ENCODE results near the gene LGALS7B.
"Not testable (repeated sequence)": the region's sequence is repeated elsewhere in the genome, so short reads cannot be mapped to it uniquely, and the experiment has no call there.

The LGALS7B gene

GRCh38 chr19:38788478-38789243 lies at the start of gene LGALS7B:
Gene LGALS7B (plus strand): TSS chr19:38789200. CDS start chr19:38789227, 27 bp downstream.
- DNase-seq: no peak

- DNase-seq: peak; percentile 58
These were observed 49.4 kb upstream of the LGALS7B start for GRCh38 chr19:38739440-38740256.

DNA sequence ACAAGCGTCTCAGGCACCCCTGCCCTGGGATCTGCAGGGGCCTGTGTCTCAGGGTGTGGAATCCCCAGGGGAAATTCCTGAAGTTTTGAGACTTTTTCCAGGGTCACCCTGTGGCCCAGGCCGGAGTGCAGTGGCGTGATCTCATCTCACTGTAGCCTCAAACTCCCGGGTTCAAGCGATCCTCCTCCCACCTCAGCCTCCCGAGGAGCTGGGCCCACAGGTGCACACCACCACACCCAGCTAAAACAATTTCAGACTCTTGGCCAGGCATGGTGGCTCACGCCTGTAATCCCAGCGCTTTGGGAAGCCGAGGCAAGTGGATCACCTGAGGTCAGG lies 48.8 kb upstream of the LGALS7B start:
- no peak for DNase-seq

DNA sequence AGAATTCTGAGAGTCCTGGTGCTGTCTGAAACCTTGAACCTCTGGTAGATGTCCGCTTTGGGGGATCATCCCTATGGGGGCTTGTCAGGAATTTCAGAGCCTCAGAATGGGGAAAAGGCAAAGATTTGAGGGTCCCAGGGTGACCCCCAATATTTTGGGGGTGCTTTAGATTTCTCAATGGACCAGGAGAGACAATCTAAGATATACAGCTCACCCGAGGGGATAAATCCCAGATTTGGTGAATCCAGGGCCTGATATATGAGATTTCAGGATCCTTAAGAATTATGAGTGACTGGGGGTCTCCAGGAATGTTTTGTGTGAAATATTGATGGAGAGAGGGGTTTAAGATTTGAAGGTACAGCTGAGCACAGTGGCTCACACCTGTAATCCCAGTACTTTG lies 48.1 kb upstream of the LGALS7B start:
- no peak for DNase-seq

- no peak for DNase-seq
These were observed 47.3 kb upstream of the LGALS7B start for GRCh38 chr19:38741670-38742069.

- no peak for DNase-seq
These were observed 46.7 kb upstream of the LGALS7B start for GRCh38 chr19:38742296-38742695.

DNA sequence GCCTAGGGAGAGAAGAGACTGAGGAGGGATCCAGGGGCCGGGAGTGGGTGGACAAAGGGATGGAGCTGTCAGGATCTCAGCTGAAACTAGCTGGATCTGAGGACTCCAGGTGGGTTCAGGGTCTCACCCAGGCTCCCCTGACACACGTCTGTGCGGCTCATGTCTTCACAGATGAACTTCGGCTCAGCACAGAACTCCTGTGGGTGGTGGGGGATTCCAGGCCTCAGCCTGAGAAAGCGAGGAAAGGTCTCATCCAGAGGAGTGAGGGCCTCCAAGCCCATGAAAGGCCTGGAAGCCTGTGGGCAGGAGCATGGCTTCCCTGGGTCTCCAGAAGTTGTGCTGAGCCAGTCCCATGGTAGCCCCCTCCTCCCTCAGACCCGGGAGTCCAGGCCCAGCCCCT lies 46.1 kb upstream of the LGALS7B start:
- DNase-seq: no peak

DNA sequence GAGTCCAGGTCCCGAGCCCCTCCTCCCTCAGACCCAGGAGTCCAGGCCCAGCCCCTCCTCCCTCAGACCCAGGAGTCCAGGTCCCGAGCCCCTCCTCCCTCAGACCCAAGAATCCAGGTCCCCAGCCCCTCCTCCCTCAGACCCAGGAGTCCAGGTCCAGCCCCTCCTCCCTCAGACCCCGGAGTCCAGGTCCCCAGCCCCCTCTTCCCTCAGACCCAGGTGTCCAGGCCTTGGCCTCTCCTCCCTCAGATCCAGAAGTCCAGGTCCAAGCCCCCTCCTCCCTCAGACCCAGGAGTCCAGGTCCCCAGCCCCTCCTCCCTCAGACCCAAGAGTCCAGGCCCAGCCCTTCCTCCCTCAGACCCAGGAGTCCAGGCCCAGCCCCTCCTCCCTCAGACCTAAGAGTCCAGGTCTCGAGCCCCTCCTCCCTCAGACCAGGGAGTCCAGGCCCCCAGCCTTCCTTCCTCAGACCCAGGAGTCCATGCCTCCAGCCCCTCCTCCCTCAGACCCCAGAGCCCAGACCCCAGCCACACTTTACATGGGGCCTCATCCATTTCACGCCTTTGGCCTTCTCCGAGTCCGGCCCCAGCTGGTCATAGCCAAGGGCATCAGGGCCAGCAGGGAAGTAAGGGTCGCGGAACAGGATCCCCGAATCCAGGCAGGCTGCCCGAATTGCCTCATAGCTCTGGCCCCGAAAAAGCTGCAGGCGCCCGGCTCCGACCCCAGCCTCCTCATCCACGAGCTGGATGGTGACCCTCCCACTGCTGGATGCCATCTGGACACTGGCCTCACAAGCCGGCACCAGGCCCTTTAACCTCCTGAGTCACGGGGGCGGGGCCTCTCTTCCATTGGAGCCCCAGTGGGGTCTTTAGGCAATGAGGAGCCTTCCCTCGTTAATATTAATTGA lies 45.4 kb upstream of the LGALS7B start:
- DNase-seq: no peak

GRCh38 chr19:38744298-38744681 lies 44.7 kb upstream of the LGALS7B start, which contains the start of gene CAPN12:
Gene CAPN12 (minus strand): TSS chr19:38744474. CDS start chr19:38744165, 309 bp downstream.
- no peak for DNase-seq

- peak; percentile 30 for DNase-seq
These were observed 44.1 kb upstream of the LGALS7B start for GRCh38 chr19:38744874-38745273.

GRCh38 chr19:38745316-38745715 lies 43.7 kb upstream of the LGALS7B start:
- no peak for DNase-seq

DNA sequence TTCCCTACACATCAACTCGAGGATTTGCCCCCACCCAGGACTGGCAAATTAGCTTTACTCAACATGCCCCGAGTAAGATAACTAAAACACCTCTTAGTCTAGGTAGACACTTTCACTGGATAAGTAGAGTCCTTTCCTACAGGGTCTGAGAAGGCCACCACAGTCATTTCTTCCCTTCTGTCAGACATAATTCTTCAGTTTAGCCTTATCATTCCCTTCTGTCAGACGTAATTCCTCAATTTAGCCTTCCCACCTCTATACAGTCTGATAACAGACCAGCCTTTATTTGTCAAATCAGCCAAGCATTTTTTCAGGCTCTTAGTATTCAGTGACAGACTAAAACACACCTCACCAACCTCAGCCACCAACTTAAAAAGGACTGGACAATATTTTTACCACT lies 35.2 kb upstream of the LGALS7B start:
- not testable (repeated sequence) for DNase-seq

DNA sequence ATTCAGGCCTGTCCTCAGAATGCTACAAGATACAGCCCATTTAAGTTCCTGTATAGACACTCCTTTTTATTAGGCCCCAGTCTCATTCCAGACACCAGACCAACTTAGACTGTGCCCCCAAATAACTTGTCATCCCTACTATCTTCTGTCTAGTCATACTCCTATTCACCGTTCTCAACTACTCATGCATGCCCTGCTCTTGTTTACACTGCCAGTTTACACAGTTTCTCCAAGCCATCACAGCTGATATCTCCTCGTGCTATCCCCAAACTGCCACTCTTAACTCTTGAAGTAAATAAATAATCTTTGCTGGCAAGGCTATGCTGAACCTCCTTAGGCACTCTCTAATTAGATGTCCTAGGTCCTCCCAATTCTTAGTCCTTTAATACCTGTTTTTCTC lies 34.8 kb upstream of the LGALS7B start:
- DNase-seq: not testable (repeated sequence)

DNA sequence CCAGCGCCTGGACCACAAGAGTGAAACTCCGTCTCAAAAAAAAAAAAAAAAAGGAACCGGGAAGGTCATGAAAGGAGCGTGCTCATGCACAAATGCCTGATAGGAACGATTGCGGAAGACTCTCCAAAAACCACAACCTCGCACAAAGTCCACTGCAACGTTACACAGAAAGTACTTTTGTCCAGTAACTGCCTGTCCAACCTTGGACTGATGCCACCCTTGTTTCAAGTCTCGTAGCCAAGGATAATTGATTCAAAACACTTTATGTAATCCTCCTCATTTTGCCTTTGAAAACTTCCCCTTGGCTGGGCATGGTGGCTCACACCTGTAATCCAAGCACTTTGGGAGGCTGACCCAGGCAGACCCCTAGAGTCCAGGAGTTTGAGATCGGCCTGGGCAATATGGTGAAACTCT lies 29.4 kb upstream of the LGALS7B start:
- no peak for DNase-seq

GRCh38 chr19:38760805-38761517 lies 28.0 kb upstream of the LGALS7B start:
- DNase-seq: not testable (repeated sequence)

DNA sequence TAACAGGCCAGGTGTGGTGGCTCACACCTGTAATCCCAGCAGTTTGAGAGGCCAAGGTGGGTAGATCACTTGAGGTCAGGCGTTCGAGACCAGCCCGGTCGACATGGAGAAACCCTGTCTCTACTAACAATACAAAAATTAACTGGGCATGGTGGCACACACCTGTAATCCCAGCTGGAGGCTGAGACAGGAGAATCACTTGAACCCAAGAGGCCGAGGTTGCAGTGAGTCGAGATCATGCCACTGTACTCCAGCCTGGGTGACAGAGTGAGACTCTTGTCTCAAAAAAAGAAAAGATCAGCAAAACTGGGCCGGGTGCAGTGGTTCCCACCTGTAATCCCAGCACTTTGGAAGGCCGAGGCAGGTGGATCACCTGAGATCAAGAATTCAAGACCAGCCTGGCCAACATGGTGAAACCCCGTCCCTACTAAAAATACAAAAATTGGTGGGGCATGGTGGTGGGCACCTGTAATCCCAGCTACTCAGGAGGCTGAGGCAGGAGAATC lies 27.1 kb upstream of the LGALS7B start:
- not testable (repeated sequence) for DNase-seq

GRCh38 chr19:38763795-38764220 lies 25.2 kb upstream of the LGALS7B start:
- DNase-seq: no peak

DNA sequence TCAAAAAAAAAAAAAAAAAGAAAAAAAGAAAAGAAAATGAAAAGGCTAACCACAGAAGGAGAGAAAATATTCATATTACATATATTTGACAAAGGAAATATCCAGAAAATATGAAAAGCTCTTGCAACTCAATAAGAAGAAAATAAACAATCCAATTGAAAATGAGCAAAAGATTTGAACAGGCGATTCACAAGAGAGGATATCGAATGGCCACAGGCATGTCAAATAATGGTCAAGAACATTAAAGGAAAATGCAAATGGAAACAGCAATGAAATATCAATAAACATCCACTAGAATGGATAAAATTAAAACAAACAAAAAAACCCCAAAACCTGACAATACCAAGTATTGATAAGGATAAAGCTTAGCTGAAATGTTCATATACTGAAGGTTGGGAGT lies 23.8 kb upstream of the LGALS7B start:
- DNase-seq: no peak

DNA sequence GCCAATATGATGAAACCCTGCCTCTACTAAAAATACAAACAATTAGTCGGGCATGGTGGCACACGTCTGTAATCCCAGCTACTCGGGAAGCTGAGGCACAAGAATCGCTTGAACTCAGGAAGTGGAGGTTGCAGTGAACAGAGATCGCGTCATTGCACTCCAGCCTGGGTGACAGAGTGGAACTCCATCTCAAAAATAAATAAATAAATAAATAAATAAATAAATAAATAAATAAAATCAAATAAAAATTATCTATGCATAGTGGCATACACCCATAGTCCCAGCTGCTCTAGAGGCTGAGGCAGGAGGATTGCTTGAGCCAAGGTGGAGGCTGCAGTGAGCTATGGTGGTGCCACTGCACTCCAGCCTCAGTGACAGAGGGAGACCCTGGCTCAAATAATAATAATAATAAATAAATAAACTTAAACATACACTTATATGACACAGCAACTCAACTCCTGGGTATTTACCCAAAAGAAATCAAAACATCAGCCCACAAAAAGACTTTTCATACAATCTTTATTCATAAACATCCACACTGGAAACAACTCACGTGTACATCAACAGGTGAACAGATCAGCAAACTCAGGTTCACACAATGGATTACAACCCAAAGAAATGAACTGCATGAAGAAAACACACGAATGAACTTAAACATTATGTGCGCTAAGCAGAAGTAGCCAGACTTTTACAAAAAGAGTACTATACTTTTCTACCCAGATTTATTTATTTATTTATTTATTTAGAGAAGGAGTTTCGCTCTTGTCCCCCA lies 22.5 kb upstream of the LGALS7B start:
- DNase-seq: no peak

GRCh38 chr19:38769635-38770211 lies 19.3 kb upstream of the LGALS7B start:
- peak; percentile 93 for DNase-seq
